ENCODE data around the gene LRBA. TPM values are rescaled to one million over a fixed set of nuclear protein-coding genes. Genes with fewer than 3 reads are reported as not detected.
A peak's percentile ranks its signal among the peaks of the same experiment; 100 is the strongest.

LRBA gene
- polyA plus RNA-seq, 1 experiment = 23.4 TPM

DNA sequence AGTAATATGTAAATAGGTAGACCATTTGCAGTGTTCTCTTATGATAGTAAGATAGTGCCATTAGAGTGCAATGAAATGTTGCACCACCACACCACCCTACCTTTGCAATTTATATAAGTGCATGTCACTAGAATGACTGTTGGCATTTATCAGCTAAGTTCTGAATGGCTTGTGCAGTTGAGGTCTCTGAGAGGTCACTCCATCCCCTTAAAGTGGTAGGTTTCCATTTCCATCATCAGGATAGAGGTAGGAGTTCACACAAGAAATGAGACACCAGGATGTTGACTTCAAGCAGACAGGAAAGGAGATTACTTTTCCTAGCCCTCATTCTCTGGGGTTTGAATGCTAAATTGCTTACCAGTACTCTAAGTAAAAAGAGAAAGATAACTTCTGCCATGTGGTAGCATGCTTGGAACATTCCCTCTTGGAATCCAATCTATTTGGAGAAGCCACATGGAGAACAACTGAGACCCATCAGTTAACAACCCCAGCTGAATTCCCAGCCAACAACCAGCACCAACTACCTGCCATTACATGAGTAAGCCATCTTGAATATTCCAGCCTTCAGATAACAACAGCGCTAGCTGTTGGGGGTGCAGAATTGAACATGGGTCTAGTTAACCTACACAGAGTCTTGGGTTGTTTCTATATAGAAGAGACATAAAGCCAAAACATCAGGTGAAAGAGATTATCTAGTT, 6.7 kb upstream of the LRBA start:
- no peaks in the 10 kb centered on the region for H3K27me3 ChIP-seq (ENCODE audit: control insufficient read depth, insufficient read depth, low read length)
- H3K4me3 ChIP-seq (ENCODE audit: low read depth, low read length) = no peak overlapping the region
- CTCF ChIA-PET = no interaction called here
- H3K27ac ChIP-seq (ENCODE audit: low read depth, low read length) = no peak overlapping the region
- POLR2A ChIA-PET = no interaction called here
- no peak for TF ChIP-seq CTCF (IDR thresholded peaks at IDR 0.05; ENCODE audit: low read depth, low read length)
- DNase-seq (ENCODE audit: low read depth, low spot score) = no peak
- no peaks in the 10 kb centered on the region for H3K9me3 ChIP-seq (ENCODE audit: control insufficient read depth, insufficient read depth, low read length)

DNA sequence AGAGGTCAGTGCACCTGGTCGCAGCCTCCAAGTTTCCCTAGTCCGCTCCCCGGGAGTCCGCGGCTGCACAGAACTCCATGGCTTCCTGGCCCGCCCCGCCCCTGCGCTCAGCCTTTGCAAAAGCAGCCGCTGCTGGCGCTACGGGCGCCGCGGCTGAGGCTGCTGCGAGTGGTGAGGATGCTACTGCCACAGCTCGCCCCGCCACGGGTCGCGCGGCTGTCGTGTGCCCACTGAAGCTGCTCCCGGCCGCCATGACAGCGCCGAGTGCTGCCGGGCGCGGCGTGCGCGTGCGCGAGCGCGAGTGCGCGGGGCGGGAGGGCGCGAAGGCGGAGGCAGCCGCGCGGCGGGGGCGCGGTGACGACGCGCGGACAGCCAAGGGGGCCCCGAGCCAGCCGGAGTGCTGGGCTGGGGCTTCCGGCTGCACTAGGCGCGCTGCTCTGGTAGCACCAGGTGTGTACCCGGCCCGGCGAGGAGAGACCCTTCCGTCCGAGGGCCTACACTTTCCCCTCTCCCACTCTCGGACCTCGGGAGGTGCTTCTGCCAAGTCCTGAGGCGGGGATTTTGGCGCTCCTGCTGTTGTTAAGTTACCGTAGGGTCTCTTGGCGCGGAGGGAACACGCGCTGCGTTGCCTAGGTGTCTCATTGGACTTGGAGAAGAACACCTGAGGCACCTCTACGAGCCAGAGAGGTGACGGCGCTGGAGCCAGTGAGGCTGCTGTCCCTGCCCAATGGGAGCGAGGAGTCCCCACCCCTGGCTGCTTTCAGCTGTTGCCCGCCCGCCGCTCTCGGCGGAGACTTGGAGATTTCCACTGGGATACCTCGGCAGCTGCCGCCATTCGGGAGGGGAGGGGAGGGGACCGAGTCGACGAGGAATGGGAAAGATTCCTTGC, 619 bp upstream of the LRBA start:
- Histone ChIP-seq H3K27me3 (ENCODE audit: control insufficient read depth, insufficient read depth, low read length) (no peaks in the 10 kb centered on the region), H3K27ac (ENCODE audit: low read depth, low read length) (peak overlapping the region; percentile 61), H3K4me3 (ENCODE audit: low read depth, low read length) (peak overlapping the region; percentile 96), H3K9me3 (ENCODE audit: control insufficient read depth, insufficient read depth, low read length) (no peaks in the 10 kb centered on the region; the same call in 1 of the 2 replicates)
- no peak for DNase-seq (ENCODE audit: low read depth, low spot score)
- ChIA-PET POLR2A (interaction anchor here (0.5 kb wide), 1 partner anchor 44 kb away, joined by 9 read pairs; no protein-coding TSS in a partner anchor), CTCF (no interaction called here)
- TF ChIP-seq CTCF (IDR thresholded peaks at IDR 0.05; ENCODE audit: low read depth, low read length) = no peak

DNA sequence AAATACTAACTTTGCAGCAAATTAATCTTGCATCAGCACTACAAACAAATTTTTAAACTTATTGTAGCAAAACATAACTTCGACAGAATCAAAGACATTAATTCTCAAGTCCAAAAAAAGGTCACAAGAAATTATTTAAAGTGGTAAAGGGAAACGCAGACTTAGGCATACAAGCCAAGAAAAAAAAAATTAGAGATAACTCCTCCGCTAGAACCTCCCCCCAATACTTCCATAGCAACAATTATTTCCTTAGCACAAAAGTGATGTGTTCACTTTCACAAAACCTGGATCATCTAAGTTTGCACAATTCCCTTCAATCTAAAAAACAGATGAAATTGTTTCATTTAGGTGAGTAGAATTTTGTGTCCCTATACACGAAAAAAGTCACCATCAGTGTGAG, 1.1 kb downstream of the LRBA start:
- Histone ChIP-seq H3K27ac (ENCODE audit: low read depth, low read length) (no peak overlapping the region), H3K9me3 (ENCODE audit: control insufficient read depth, insufficient read depth, low read length) (no peaks in the 10 kb centered on the region; the same call in 1 of the 2 replicates), H3K4me3 (ENCODE audit: low read depth, low read length) (peak overlapping the region; percentile 96), H3K27me3 (ENCODE audit: control insufficient read depth, insufficient read depth, low read length) (no peaks in the 10 kb centered on the region)
- no peak for DNase-seq (ENCODE audit: low read depth, low spot score)
- CTCF ChIA-PET = interaction anchor here (0.6 kb wide), 1 partner anchor 628 kb away, joined by 3 read pairs; no protein-coding TSS in a partner anchor
- POLR2A ChIA-PET = no interaction called here
- TF ChIP-seq CTCF (IDR thresholded peaks at IDR 0.05; ENCODE audit: low read depth, low read length) = no peak

DNA sequence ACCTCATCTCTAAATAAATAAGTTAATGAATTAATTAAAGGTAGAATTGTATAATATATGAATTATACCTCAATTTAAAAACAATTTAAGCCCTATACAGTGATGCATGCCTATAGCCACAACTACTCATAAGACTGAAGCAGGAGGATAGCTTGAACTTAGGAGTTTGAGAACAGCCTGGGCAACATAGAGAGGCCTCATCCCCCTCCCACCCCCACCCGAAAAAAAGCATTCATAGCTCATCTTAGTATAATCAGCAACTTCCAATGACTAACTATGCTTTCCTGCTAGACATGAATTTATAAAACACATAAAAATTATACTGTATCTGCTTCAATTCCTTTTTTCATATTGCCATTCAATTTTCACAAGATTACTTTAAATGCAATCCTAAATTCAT, 1.6 kb downstream of the LRBA start:
- H3K9me3 ChIP-seq (ENCODE audit: control insufficient read depth, insufficient read depth, low read length) = no peaks in the 10 kb centered on the region; the same call in 1 of the 2 replicates
- CTCF ChIA-PET = interaction anchor here (0.6 kb wide), 1 partner anchor 628 kb away, joined by 3 read pairs; no protein-coding TSS in a partner anchor
- no peak overlapping the region for H3K4me3 ChIP-seq (ENCODE audit: low read depth, low read length)
- no peak for DNase-seq (ENCODE audit: low read depth, low spot score)
- H3K27me3 ChIP-seq (ENCODE audit: control insufficient read depth, insufficient read depth, low read length) = no peaks in the 10 kb centered on the region
- TF ChIP-seq CTCF (IDR thresholded peaks at IDR 0.05; ENCODE audit: low read depth, low read length) = no peak
- POLR2A ChIA-PET = no interaction called here
- no peak overlapping the region for H3K27ac ChIP-seq (ENCODE audit: low read depth, low read length)

DNA sequence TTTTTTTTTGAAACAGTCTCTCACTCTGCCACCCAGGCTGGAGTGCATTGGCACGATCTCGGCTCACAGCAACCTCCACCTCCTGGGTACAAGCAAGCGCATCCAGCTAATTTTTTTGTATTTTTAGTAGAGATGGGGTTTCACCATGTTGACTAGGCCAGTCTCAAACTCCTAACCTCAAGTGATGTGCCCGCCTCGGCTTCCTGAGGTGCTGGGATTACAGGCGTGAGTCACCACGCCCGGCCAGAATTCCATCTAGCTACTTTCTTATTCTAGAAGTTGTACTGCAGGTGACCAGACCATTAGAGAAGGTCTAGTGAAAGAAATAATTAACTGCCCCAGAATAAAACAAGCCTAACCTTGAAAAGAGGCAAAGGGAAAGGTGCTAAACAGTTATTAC, 2.3 kb downstream of the LRBA start:
- POLR2A ChIA-PET = no interaction called here
- Histone ChIP-seq H3K9me3 (ENCODE audit: control insufficient read depth, insufficient read depth, low read length) (no peaks in the 10 kb centered on the region; the same call in 1 of the 2 replicates), H3K4me3 (ENCODE audit: low read depth, low read length) (no peak overlapping the region), H3K27me3 (ENCODE audit: control insufficient read depth, insufficient read depth, low read length) (no peaks in the 10 kb centered on the region), H3K27ac (ENCODE audit: low read depth, low read length) (no peak overlapping the region)
- no peak for DNase-seq (ENCODE audit: low read depth, low spot score)
- CTCF ChIA-PET = no interaction called here
- no peak for TF ChIP-seq CTCF (IDR thresholded peaks at IDR 0.05; ENCODE audit: low read depth, low read length)

All from AG04450 (cell line).